GM23338 (cell line): Measurements from ENCODE around the gene HPD. TPM values are rescaled to one million over a fixed set of nuclear protein-coding genes. Genes with fewer than 3 reads are reported as not detected.

ENCODE experiments used
- ATAC-seq: fragments of 200-7000 bp; cut with Tn5 transposase; 3 replicates; pipeline ENCODE4 v1.9.1; 2020
- DNase-seq: peaks from one replicate; pipeline ENCODE4 v3.0.0-alpha.2; 2015; ENCODE audit warnings: low spot score
- H2AFZ ChIP-seq: fragments of 200-600 bp; sonication (generic); 2 replicates; pipeline ENCODE4 v1.8.0; 2016; ENCODE audit warnings: antibody characterized with exemption, mild to moderate bottlenecking, moderate library complexity
- H3F3A ChIP-seq: fragments of 200-600 bp; sonication (generic); replicated peaks from 2 replicates; pipeline ENCODE4 v1.8.0; 2017; ENCODE audit warnings: antibody characterized with exemption, mixed run types, low read depth
- H3K27ac ChIP-seq: fragments of 200-600 bp; sonication (generic); 2 replicates; pipeline ENCODE4 v1.6.1; 2016; ENCODE audit warnings: low read depth
- H3K27me3 ChIP-seq: fragments of 200-600 bp; sonication (generic); 2 replicates; pipeline ENCODE4 v1.8.0; 2016; ENCODE audit warnings: mild to moderate bottlenecking, mixed run types, moderate library complexity; ENCODE audit not compliant: insufficient read depth
- H3K36me3 ChIP-seq: fragments of 200-600 bp; sonication (generic); 2 replicates; pipeline ENCODE4 v1.8.0; 2016; ENCODE audit warnings: mild to moderate bottlenecking; ENCODE audit not compliant: insufficient read depth
- H3K4me1 ChIP-seq: fragments of 200-600 bp; sonication (generic); 2 replicates; pipeline ENCODE4 v1.8.0; 2016; ENCODE audit warnings: mild to moderate bottlenecking, moderate library complexity; ENCODE audit not compliant: insufficient read depth
- H3K4me2 ChIP-seq: fragments of 200-600 bp; sonication (generic); 2 replicates; pipeline ENCODE4 v1.7.1; 2017; ENCODE audit warnings: mixed run types
- H3K4me3 ChIP-seq: fragments of 200-600 bp; sonication (generic); 2 replicates; pipeline ENCODE4 v1.6.1; 2016; ENCODE audit warnings: mixed run types
- H3K79me2 ChIP-seq: fragments of 200-600 bp; sonication (generic); replicated peaks from 2 replicates; pipeline ENCODE4 v1.8.0; 2017; ENCODE audit warnings: mild to moderate bottlenecking; ENCODE audit not compliant: insufficient read depth
- H3K9me2 ChIP-seq: fragments of 200-600 bp; sonication (generic); 2 replicates; pipeline ENCODE4 v1.8.0; 2017; ENCODE audit not compliant: insufficient read depth
- H4K20me1 ChIP-seq: fragments of 200-600 bp; sonication (generic); replicated peaks from 2 replicates; pipeline ENCODE4 v1.8.0; 2017; ENCODE audit warnings: mild to moderate bottlenecking; ENCODE audit not compliant: insufficient read depth
- H3K27ac Mint-ChIP-seq: 2 replicates; pipeline ENCODE4 v1.8.0; 2020; ENCODE audit warnings: inconsistent platforms, mild to moderate bottlenecking, moderate library complexity, mixed read lengths
- H3K27me3 Mint-ChIP-seq: 3 replicates; pipeline ENCODE4 v1.8.0; 2022; ENCODE audit warnings: low read depth, mild to moderate bottlenecking, moderate library complexity, mixed read lengths, inconsistent platforms; ENCODE audit not compliant: insufficient read depth, poor library complexity
- H3K36me3 Mint-ChIP-seq: 3 replicates; pipeline ENCODE4 v1.8.0; 2021; ENCODE audit warnings: low read depth, mild to moderate bottlenecking, inconsistent platforms, moderate library complexity, mixed read lengths
- H3K4me1 Mint-ChIP-seq: 3 replicates; pipeline ENCODE4 v1.8.0; 2020; ENCODE audit warnings: mild to moderate bottlenecking, inconsistent platforms, mixed read lengths
- H3K4me3 Mint-ChIP-seq: 3 replicates; pipeline ENCODE4 v1.8.0; 2021; ENCODE audit warnings: moderate library complexity, mild to moderate bottlenecking, inconsistent platforms, mixed read lengths
- H3K9me3 Mint-ChIP-seq: 3 replicates; pipeline ENCODE4 v1.8.0; 2020; ENCODE audit warnings: moderate library complexity, mild to moderate bottlenecking, inconsistent platforms, mixed read lengths
- ETS1 ChIP-seq: IDR thresholded peaks from 2 replicates; pipeline ENCODE4 v1.6.1; 2016; ENCODE audit warnings: antibody characterized with exemption
- EZH2phosphoT487 ChIP-seq: fragments of 200-600 bp; sonication (generic); IDR thresholded peaks from one replicate; pipeline ENCODE4 v1.8.1; 2018; ENCODE audit warnings: antibody characterized with exemption; ENCODE audit not compliant: unreplicated experiment
- POLR2AphosphoS5 ChIP-seq: IDR thresholded peaks from 2 replicates; pipeline ENCODE4 v1.6.1; 2016; ENCODE audit warnings: antibody characterized with exemption, low read depth
- ZNF462 ChIP-seq: fragments of 250-450 bp; sonication (Bioruptor Pico); IDR thresholded peaks from 2 replicates; pipeline ENCODE4 v1.5.0; 2020; ENCODE audit warnings: mild to moderate bottlenecking, moderate library complexity
- polyA plus RNA-seq: library from polyadenylated mRNA; unstranded; fragments of >200 nt; fragmentation: Nextera tagmentation; extraction: Ambion mirVana; gene quantifications from 2 replicates; pipeline ENCODE4 v1.2.1, GENCODE V29; 2016
- total RNA-seq: library from RNA; depleted of rRNA; stranded (reverse); fragments of >200 nt; shearing (Covaris generic); gene quantifications from 2 replicates; pipeline ENCODE4 v1.2.3, GENCODE V29; 2014

HPD gene
- total and polyA plus RNA-seq, 2 experiments from 2014 or later, result not detected

- TF ChIP-seq ZNF462 (CRISPR knock-in tag) (no peak), POLR2AphosphoS5 (no peak), EZH2phosphoT487 (no peak)
These were observed 32.1 kb downstream of the HPD start (continued) for GRCh38 chr12:121826318-121827150.

GRCh38 chr12:121825041-121825523 is 33.6 kb downstream of the HPD start:
- H3F3A ChIP-seq, result peaks cover 4% of the 10 kb centered on the region; the same call in 1 of the 2 replicates
- no peaks in the 10 kb centered on the region for H3K9me2 ChIP-seq
- H2AFZ ChIP-seq, result no peak overlapping the region
- no peaks in the 10 kb centered on the region; the same call in 2 of the 3 replicates for H3K4me1 Mint-ChIP-seq
- ATAC-seq (no peak), DNase-seq (no peak)
- no peak overlapping the region for H3K27ac ChIP-seq
- no peaks in the 10 kb centered on the region; the same call in 1 of the 2 replicates for H4K20me1 ChIP-seq
- H3K4me3 Mint-ChIP-seq, result no peak overlapping the region
- no peaks in the 10 kb centered on the region for H3K79me2 ChIP-seq
- TF ChIP-seq ETS1 (no peak), POLR2AphosphoS5 (peak; percentile 30; the same call in 1 of the 2 replicates)
- peaks cover 53% of the 10 kb centered on the region for H3K36me3 Mint-ChIP-seq
- no peaks in the 10 kb centered on the region for H3K9me3 Mint-ChIP-seq
- H3K36me3 ChIP-seq, result no peaks in the 10 kb centered on the region
- H3K4me3 ChIP-seq, result no peak overlapping the region
- no peaks in the 10 kb centered on the region for H3K27me3 Mint-ChIP-seq
- no peak overlapping the region for H3K27ac Mint-ChIP-seq
- H3K4me2 ChIP-seq, result no peak overlapping the region
- H3K4me1 ChIP-seq, result no peaks in the 10 kb centered on the region
- no peaks in the 10 kb centered on the region for H3K27me3 ChIP-seq
